HG03095 (cell line): ENCODE results near the gene CALML6.

Experiments
- ATAC-seq: cut with Tn5 transposase; IDR thresholded peaks from one replicate; pipeline ENCODE4 v1.9.1; 2021; ENCODE audit warnings: moderate library complexity; ENCODE audit not compliant: unreplicated experiment

Gene CALML6

DNA sequence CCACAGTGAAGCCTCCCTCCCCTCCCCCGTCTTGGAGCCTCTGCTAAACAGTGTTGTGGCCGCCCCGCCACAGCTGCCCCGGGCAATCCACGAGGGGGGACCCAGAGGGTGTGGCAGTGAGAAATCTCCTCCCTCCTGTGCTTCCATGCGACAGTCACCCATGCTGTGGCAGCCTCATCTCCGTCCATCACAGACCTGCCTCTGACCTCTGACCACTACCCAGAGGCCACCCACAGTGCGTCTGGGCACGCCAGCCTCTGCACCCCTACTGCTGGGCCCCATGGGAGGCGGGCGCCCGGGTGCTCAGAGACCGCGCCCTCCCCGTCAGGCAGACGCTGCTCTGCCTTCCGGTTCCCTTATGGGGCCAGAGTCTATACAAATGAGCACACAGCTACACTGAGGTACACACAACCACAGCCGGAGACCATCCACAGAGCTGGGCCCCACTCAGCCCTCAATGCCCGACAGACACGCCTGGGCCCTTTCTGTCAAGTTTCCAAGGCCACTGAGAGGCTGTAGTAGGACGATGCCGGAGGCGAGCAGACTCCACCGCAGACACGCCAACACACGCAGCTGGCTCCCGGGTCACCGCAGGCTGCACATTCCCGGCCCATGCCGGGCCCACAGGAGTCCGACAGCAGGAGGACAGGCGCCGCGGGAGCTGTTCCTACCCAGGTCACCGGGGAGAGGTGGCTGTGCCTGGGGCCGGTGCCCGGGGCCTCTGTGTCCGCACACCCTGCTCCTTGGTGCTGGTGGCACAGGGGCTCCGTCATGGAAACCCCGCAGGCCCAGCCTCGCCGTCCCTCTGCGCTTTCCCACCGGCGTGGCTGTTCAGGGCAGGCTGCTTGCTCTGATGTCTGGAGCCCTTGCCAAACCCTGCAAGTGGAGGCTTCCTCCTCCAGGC is 27.9 kb downstream of the CALML6 start:
- no peak for ATAC-seq

DNA sequence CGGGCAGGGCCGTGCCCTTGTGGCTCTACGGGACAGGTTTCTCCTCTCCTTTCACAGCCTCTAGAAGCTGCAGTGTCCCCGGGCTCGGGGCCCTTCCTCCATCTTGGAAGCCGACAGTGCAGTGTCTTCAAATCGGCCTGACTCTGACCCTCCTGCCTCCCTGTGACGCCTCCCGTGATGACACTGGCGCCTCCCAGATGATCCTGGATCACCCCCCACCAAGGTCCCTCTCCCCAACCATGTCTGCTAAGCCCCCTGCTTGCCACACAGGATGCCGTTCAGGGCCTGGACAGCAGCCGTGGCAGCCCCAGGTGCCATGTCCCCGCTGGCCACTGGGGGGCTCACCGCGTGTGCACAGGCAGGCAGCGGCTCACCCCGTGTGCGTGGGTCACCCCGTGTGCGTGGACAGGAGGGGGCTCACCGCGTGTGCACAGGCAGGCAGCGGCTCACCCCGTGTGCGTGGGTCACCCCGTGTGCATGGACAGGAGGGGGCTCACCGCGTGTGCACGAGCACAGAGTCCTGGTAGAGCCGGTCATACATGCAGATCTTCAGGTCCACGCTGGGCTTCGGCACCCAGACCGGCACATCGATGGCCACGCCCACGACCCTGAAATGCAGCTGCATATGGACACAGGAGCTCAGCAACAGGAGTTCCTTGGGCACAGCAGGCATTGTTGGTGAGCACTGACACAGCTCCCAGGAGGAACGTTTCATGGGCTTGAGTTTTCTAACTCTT is 28.9 kb downstream of the CALML6 start:
- no peak for ATAC-seq

DNA sequence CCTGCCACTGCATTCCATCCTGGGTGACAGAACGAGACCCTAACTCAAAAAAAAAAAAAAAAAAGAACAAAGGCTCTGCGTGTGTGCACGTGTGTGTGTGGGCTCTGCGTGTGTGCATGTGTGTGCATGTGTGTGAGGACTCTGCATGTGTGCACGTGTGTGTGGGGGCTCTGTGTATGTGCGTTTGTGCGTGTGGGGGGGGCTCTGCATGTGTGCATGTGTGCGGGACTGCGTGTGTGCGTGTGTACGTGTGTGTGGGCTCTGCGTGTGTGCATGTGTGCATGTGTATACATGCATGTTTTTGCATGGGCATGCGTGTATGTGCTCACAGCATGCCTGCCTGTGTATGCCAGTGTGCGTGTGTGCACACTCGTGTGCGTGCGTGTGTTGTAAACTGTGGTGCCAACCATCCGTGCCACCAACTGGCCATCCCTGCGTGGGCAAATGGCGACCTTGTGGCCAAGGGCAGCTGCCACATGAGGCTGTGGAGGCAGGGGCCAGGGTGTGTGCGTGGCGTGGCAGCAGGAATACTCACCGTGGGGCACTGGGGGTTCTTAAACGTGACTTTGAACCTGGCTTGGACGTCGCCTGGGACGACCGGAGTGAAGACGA is 30.8 kb downstream of the CALML6 start:
- no peak for ATAC-seq

DNA sequence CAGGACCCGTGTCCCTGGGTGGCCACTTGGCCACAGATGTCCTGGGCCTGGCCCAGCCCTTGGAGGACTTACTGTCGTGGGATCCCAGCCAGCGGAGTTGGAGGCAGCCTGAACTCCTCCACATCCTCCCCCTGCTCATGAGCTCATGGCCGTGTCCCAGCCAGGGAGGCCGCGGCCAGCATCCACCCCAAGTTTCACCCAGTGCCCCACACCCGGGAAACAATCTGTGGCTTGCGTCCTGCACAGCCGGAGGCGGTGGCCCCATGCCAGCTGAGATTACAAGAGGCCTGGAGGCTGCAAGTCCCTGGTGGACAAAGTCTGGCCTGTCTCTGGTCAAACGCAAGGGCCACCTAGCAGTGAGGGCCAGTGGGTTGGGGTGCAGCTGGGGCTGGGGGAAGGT is 31.5 kb downstream of the CALML6 start:
- no peak for ATAC-seq

DNA sequence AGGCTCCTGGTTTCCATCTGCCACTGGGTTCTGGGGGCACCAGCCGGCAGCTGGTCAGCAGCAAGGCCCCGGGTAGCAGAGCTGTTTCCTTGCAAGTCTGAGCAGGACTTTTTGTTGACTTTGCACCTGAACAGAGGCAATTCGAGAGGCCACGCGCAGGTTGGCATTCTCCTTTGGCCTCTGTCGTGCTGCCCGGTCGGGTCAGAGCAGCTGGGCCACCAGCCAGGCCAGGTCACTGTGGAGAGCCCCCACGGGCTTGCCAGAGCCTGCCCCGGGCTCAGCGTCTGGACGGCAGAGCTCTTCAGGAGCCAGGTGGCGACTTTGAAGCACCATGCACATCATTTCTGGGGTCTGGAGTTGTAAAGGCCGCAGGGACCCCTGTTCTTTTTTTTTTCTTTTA is 32.4 kb downstream of the CALML6 start:
- ATAC-seq, result no peak

DNA sequence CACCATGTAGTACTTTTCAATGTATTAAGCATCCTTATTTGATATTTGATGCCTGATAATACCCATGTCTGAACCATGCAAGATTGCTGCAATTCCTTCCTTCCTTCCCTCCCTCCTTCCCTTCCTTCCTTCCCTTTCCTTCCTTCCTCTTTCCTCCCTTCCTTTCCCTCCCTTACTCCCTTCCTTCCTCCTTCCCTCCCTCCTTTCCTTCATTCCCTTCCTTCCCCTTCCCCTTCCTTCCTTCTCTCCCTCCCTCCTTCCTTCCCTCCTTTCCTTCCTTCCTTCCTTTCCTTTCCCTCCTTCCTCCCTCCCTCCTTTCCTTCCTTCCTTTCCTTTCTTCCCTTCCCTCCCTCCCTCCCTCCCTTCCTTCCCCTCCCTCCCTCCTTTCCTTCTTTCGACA is 33.7 kb downstream of the CALML6 start:
- no peak for ATAC-seq

DNA sequence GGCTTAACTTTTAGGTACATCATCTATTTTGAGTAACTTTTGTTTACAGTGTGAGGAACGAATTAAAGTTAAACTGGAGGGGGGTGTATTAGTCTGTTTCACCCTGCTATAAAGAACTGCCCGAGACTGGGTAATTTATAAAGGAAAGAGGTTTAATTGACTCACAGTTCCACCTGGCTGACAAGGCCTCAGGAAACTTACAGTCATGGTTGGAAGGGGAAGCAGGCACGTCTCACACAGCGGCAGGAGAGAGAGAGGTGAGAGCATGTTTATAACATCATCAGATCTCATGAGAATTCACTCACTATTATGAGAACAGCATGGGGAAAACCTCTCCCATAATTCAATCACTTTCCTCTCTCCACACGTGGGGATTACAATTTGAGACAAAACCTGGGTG is 35.9 kb downstream of the CALML6 start:
- ATAC-seq, result no peak

DNA sequence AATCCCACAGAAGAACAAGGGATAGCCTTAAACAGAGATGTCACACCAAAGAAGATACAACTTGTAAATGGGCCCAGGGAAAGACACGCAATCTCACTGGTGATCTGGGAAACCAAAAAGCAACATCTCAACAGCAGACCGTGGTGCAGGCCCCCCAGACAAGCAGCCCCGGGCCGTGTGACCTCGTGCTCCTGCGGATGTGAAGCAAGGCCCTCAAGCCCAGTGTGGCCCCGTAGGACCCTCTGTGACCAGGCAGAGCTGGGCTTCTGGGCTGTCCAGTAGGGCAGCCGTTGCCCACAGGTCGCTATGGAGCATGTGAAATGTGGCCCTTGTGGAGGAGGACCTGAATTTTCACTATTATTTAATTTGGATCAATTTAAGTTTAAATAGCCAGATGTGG is 39.0 kb downstream of the CALML6 start:
- ATAC-seq, result no peak

GRCh38 chr1:1954831-1955441 is 39.9 kb downstream of the CALML6 start:
- ATAC-seq, result no peak

DNA sequence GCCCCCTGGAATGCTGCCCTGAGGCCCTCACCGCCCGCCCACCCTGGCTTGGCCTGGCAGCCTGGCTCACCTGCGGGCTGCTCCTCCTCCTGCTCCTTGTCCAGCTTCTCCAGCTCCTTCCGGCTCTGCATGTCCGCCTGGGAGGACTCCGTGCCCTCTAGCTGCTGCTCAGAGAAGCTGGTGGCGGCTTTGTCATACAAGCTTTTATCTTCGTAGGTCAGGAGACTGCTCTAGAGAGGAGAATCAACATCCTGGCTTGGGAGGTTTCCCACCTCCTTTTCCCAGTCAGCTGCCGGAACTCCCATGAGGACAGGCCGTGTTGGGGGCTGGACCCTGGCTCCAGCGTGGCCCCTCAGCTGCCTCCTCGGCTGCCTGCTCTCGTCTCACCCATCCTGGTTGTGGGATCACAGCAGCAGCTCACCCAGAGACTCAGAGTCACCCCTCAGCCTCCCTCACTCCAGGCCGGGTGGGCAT is 40.6 kb downstream of the CALML6 start:
- no peak for ATAC-seq

DNA sequence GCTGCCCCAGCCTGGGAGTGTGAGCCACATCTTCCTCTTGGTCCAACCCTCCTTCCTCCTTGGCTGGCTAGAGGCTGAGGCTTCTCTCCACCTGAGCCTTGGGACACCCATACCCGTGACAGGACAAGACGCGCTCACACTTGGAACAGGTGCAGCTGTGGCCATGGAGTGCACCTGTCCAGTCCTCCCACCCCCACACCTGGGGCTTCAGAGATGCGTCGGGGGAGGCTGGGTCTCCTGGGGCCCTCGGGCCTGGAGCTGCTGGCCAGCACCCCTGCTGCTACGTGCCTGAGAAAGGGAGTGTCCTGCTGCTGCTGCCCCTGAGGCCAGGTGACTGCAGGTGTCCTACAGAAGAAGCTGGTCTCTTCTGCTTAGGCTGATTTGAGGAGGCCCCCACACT is 41.0 kb downstream of the CALML6 start:
- no peak for ATAC-seq

DNA sequence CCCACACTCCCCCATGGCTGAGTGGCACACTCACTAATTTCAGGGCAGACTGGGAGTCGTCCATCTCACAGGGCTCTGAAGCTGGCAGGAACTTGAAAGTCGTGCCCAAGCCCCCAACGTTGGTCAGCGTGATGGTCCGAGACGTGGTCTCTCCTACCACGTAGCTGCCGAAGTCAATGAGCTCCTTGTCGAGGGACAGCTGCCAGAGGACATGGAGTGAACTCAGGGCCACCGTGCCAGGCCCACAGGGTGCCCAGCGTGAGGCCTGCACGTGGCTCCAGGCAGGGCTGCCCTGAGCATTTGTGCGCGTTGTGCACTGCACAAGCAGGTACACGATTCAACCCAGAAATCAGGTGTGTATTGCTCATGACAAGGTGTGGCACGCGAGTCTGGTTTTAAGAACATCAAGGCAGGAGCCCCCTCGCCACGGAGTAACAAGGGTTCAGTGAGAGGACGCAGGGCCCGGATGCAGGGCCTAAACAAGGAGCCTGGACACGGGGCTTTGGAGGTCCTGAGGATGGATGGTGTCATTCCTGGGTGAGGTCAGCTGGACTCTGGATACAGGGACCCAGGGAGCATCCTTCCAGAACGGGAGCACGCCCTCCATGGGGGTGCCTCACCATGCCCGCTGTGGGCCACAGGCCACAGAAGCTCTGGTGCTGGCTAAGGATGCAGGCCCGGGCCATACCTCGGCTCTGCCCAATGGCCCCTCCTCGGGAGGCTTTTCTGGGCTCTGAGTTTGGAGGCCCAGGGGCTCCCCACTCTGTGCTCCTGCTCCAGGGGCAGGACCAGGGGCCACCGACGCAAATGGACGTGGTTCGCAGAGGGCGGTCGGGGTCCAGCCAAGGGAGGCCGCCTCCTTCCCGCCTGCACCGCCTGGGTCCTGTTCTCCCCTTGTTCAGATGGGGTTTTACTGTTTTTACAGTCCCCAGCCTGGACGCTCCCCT is 41.8 kb downstream of the CALML6 start:
- no peak for ATAC-seq

- no peak for ATAC-seq
Measured at GRCh38 chr1:1957533-1957961, 42.5 kb downstream of the CALML6 start.

DNA sequence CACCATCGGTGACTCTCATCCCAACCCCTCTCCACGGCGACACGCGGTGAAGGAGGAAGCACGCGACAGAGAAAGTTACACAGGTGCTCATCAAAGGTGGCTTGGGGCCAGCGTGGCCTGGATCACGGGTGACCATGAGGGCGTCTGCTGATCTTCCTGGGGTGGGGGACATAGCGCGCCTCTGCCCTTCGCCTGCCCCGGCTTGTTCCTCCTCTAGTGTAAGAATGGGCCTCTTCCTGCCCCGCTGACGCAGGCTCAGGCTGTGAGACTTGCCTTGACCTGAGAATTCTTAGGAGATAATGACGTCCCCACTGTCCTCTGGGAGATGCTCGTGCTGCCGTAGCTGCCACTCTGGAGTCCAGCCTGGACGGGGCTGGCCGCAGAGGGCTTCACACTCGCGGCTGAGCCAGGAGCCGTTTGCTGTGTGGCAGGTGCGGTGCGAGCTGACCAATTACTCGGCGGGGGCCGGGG is 43.0 kb downstream of the CALML6 start:
- no peak for ATAC-seq

GRCh38 chr1:1959459-1959839 is 44.4 kb downstream of the CALML6 start:
- no peak for ATAC-seq

GRCh38 chr1:1959840-1960479 is 44.9 kb downstream of the CALML6 start:
- ATAC-seq, result no peak

GRCh38 chr1:1960480-1961196 is 45.6 kb downstream of the CALML6 start:
- ATAC-seq, result no peak

DNA sequence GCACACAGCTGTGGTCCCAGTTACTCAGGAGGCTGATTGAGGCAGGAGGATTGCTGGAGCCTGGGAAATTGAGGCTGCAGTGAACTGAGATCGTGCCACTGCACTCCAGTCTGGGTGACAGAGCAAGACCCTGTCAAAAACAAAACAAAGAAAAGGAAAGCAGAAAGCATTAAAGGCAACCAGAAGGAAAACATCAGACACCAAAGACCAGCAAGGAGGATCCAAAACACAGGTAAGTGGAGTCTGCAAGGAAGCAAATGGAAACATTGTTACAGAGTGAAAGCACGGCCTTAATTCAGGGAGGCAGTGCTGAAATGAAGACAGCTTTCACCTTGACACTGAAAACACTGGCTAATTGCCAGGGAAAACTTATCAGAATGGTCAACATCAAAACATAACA is 47.7 kb downstream of the CALML6 start:
- no peak for ATAC-seq

DNA sequence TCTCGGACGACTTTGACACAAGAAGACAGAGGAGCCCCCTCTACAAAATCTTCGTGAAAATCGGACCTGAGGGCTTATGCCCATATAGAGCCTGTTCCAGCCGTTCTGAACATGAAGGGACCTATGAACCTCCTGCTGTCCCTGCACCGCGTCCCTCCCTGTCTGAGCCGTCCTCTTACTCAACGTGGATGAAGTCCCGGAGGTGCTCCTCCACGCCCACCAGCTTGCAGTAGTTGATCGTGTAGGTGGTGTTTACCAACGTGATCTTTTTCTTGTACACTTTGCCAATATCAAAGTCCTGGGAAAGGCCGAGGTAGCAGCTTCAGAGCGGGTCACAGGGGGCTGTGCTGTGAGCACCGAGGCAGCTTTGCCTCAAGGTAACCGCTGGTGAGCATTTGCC is 48.5 kb downstream of the CALML6 start:
- no peak for ATAC-seq
